Sigmoid colon (tissue), 4 donors: Measurements from ENCODE around the gene LCMT1.

Source experiments
- CTCF ChIP-seq, 4 experiments: fragments of 450-650 bp in 3 of 4; fragments of 200-600 bp in 1 of 4; IDR thresholded peaks; one replicate each; pipeline ENCODE4 v1.5.1; 2016 to 2019; ENCODE audit warnings: antibody characterized with exemption in 4 of 4, mild to moderate bottlenecking in 3 of 4, moderate library complexity in 2 of 4
- EP300 ChIP-seq, 4 donors: sonication (generic); formaldehyde crosslinking; IDR thresholded peaks; one replicate each; pipeline ENCODE4 v1.6.1; 2017; ENCODE audit warnings: antibody characterized with exemption in 4 of 4
- POLR2A ChIP-seq, 2 donors: fragments of 450-650 bp; IDR thresholded peaks; one replicate each; pipeline ENCODE4 v1.6.1; 2016; ENCODE audit warnings: antibody characterized with exemption in 2 of 2, mild to moderate bottlenecking in 2 of 2, moderate library complexity in 2 of 2

- no peak for TF ChIP-seq CTCF (IDR thresholded peaks at IDR 0.05)
- no peak for TF ChIP-seq POLR2A (IDR thresholded peaks at IDR 0.05)
- TF ChIP-seq EP300 (IDR thresholded peaks at IDR 0.05): no peak
Observed at GRCh38 chr16:25109643-25110042, 1.9 kb upstream of the LCMT1 start.
